ENCODE measurements around the gene SKOR2.

SKOR2 gene
- long read RNA-seq = 0 reads

GRCh38 chr18:47251289-47252120, at the start of gene SKOR2:
Gene SKOR2, minus strand, starts transcription at chr18:47251660. Its CDS starts 2,477 bp downstream, at chr18:47249183.
- no peak for DNase-seq (ENCODE audit: low read depth in 1 of 2, low spot score in 1 of 2)
- TF ChIP-seq SPI1 (IDR thresholded peaks at IDR 0.05; ENCODE audit: borderline replicate concordance, low read depth) = no peak
- TF ChIP-seq CTCF (IDR thresholded peaks at IDR 0.05; ENCODE audit: insufficient read depth, low read length) = no peak
- no peak for TF ChIP-seq GABPA (IDR thresholded peaks at IDR 0.05; ENCODE audit: low read depth)
- TF ChIP-seq REST (IDR thresholded peaks at IDR 0.05; ENCODE audit: insufficient replicate concordance, low read depth) = no peak
- no peak for TF ChIP-seq POLR2AphosphoS5 (IDR thresholded peaks at IDR 0.05; ENCODE audit: low read depth)
- no peak within 1 kb of the TSS for H3K27ac ChIP-seq (replicated peaks)
- H3K4me3 ChIP-seq (replicated peaks; ENCODE audit: insufficient read depth, low read length) = no peak within 1 kb of the TSS
- H3K27me3 ChIP-seq (ENCODE audit: insufficient read depth, poor library complexity, severe bottlenecking) = peaks cover 78% of the 10 kb centered on the region

GRCh38 chr18:47296462-47296861, 45.0 kb upstream of the SKOR2 start:
- Histone ChIP-seq H3K27me3 (ENCODE audit: insufficient read depth, poor library complexity, severe bottlenecking) (peaks cover 3% of the 10 kb centered on the region), H3K4me3 (replicated peaks; ENCODE audit: insufficient read depth, low read length) (no peak overlapping the region), H3K27ac (replicated peaks) (no peak overlapping the region)
- no peak for DNase-seq (ENCODE audit: low read depth in 1 of 2, low spot score in 1 of 2)
- TF ChIP-seq CTCF (IDR thresholded peaks at IDR 0.05; ENCODE audit: insufficient read depth, low read length) (no peak), SPI1 (IDR thresholded peaks at IDR 0.05; ENCODE audit: borderline replicate concordance, low read depth) (no peak), GABPA (IDR thresholded peaks at IDR 0.05; ENCODE audit: low read depth) (no peak)

GRCh38 chr18:47294801-47295200, 43.3 kb upstream of the SKOR2 start:
- no peak for DNase-seq (ENCODE audit: low read depth in 1 of 2, low spot score in 1 of 2)
- Histone ChIP-seq H3K27ac (replicated peaks) (no peak overlapping the region), H3K4me3 (replicated peaks; ENCODE audit: insufficient read depth, low read length) (no peak overlapping the region), H3K27me3 (ENCODE audit: insufficient read depth, poor library complexity, severe bottlenecking) (peaks cover 5% of the 10 kb centered on the region)
- TF ChIP-seq POLR2AphosphoS5 (IDR thresholded peaks at IDR 0.05; ENCODE audit: low read depth) (no peak), SPI1 (IDR thresholded peaks at IDR 0.05; ENCODE audit: borderline replicate concordance, low read depth) (no peak), REST (IDR thresholded peaks at IDR 0.05; ENCODE audit: insufficient replicate concordance, low read depth) (no peak), CTCF (IDR thresholded peaks at IDR 0.05; ENCODE audit: insufficient read depth, low read length) (no peak), GABPA (IDR thresholded peaks at IDR 0.05; ENCODE audit: low read depth) (no peak)

Data from HL-60 (cell line).